Central memory CD4-positive, alpha-beta T cell (primary cell): ENCODE measurements around the gene HBA2.
"Not testable (repeated sequence)": the region's sequence is repeated elsewhere in the genome, so short reads cannot be mapped to it uniquely, and the experiment has no call there.

Source experiments
- DNase-seq: peaks from one replicate; pipeline ENCODE4 v3.0.0; 2022

Gene HBA2

DNA sequence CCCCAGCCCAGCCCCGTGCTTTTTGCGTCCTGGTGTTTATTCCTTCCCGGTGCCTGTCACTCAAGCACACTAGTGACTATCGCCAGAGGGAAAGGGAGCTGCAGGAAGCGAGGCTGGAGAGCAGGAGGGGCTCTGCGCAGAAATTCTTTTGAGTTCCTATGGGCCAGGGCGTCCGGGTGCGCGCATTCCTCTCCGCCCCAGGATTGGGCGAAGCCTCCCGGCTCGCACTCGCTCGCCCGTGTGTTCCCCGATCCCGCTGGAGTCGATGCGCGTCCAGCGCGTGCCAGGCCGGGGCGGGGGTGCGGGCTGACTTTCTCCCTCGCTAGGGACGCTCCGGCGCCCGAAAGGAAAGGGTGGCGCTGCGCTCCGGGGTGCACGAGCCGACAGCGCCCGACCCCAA, 3.3 kb downstream of the HBA2 start:
- not testable (repeated sequence) for DNase-seq

DNA sequence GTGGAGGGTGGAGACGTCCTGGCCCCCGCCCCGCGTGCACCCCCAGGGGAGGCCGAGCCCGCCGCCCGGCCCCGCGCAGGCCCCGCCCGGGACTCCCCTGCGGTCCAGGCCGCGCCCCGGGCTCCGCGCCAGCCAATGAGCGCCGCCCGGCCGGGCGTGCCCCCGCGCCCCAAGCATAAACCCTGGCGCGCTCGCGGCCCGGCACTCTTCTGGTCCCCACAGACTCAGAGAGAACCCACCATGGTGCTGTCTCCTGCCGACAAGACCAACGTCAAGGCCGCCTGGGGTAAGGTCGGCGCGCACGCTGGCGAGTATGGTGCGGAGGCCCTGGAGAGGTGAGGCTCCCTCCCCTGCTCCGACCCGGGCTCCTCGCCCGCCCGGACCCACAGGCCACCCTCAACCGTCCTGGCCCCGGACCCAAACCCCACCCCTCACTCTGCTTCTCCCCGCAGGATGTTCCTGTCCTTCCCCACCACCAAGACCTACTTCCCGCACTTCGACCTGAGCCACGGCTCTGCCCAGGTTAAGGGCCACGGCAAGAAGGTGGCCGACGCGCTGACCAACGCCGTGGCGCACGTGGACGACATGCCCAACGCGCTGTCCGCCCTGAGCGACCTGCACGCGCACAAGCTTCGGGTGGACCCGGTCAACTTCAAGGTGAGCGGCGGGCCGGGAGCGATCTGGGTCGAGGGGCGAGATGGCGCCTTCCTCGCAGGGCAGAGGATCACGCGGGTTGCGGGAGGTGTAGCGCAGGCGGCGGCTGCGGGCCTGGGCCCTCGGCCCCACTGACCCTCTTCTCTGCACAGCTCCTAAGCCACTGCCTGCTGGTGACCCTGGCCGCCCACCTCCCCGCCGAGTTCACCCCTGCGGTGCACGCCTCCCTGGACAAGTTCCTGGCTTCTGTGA, 4.1 kb downstream of the HBA2 start, which contains the start of gene HBA1:
Gene HBA1 (plus strand): TSS at position 204 of the 906 bp plus-strand sequence. CDS start 37 bp downstream, at position 241.
- not testable (repeated sequence) for DNase-seq

DNA sequence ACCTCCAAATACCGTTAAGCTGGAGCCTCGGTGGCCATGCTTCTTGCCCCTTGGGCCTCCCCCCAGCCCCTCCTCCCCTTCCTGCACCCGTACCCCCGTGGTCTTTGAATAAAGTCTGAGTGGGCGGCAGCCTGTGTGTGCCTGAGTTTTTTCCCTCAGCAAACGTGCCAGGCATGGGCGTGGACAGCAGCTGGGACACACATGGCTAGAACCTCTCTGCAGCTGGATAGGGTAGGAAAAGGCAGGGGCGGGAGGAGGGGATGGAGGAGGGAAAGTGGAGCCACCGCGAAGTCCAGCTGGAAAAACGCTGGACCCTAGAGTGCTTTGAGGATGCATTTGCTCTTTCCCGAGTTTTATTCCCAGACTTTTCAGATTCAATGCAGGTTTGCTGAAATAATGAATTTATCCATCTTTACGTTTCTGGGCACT, 4.7 kb downstream of the HBA2 start:
- DNase-seq: no peak

DNA sequence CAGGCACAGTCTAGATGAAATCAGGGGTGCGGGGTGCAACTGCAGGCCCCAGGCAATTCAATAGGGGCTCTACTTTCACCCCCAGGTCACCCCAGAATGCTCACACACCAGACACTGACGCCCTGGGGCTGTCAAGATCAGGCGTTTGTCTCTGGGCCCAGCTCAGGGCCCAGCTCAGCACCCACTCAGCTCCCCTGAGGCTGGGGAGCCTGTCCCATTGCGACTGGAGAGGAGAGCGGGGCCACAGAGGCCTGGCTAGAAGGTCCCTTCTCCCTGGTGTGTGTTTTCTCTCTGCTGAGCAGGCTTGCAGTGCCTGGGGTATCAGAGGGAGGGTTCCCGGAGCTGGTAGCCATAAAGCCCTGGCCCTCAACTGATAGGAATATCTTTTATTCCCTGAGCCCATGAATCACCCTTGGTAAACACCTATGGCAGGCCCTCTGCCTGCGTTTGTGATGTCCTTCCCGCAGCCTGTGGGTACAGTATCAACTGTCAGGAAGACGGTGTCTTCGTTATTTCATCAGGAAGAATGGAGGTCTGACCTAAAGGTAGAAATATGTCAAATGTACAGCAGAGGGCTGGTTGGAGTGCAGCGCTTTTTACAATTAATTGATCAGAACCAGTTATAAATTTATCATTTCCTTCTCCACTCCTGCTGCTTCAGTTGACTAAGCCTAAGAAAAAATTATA, 5.4 kb downstream of the HBA2 start:
- DNase-seq: no peak

DNA sequence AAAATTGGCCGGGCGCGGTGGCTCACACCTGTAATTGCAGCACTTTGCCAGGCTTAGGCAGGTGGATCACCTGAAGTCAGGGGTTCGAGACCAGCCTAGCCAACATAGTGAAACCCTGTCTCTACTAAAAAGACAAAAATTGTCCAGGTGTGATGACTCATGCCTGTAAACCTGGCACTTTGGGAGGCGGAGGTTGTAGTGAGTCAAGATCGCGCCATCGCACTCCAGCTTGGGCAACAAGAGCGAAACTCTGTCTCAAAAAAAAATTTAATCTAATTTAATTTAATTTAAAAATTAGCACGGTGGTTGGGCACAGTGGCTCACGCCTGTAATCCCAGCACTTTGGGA, 6.0 kb downstream of the HBA2 start:
- DNase-seq: no peak

DNA sequence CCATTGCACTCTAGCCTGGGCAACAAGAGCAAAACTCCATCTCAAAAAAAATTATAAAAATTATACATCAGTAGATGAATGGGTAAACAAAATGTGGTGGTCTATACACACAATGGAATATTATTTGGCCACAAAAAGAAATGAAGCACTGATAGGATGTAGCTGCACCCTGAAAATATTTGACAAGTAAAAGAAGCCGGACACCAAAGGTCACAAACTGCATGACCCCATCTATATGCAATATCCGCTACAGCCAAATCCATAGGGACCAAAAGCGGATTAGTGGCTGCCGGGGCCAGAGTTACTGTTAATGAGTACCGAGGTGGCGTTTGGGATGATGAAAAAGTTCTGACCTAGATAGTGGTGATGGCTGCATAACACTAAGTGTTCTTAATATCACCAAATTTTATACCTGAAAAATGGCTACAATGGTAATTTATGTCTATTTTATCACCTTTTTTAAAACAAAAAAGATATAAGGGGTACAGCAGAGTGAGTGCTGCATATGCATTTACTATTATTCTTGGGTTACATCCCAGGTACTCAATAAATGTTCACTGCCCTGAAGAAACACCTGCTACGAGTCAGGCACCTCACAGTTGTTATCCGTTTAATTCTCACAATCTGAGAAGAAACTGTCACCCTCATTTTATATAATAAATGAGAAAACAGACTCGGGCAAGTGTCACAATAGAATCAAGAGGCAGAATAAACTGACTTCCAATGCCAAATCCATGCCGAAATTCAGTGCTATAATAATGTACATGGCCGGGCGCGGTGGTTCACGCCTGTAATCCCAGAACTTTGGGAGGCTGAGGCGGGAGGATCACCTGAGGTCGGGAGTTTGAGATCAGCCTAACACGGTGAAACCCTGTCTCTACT, 6.8 kb downstream of the HBA2 start:
- no peak for DNase-seq

DNA sequence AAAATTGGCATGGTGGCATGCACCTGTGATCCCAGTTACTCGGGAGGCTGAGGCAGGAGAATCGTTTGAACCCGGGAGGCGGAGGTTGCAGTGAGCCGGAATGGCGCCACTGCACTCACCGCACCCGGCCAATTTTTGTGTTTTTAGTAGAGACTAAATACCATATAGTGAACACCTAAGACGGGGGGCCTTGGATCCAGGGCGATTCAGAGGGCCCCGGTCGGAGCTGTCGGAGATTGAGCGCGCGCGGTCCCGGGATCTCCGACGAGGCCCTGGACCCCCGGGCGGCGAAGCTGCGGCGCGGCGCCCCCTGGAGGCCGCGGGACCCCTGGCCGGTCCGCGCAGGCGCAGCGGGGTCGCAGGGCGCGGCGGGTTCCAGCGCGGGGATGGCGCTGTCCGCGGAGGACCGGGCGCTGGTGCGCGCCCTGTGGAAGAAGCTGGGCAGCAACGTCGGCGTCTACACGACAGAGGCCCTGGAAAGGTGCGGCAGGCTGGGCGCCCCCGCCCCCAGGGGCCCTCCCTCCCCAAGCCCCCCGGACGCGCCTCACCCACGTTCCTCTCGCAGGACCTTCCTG, 7.5 kb downstream of the HBA2 start, which contains the start of gene HBQ1:
Gene HBQ1 (plus strand): TSS at position 359 of the 575 bp plus-strand sequence. CDS start 28 bp downstream, at position 387.
- DNase-seq: no peak

DNA sequence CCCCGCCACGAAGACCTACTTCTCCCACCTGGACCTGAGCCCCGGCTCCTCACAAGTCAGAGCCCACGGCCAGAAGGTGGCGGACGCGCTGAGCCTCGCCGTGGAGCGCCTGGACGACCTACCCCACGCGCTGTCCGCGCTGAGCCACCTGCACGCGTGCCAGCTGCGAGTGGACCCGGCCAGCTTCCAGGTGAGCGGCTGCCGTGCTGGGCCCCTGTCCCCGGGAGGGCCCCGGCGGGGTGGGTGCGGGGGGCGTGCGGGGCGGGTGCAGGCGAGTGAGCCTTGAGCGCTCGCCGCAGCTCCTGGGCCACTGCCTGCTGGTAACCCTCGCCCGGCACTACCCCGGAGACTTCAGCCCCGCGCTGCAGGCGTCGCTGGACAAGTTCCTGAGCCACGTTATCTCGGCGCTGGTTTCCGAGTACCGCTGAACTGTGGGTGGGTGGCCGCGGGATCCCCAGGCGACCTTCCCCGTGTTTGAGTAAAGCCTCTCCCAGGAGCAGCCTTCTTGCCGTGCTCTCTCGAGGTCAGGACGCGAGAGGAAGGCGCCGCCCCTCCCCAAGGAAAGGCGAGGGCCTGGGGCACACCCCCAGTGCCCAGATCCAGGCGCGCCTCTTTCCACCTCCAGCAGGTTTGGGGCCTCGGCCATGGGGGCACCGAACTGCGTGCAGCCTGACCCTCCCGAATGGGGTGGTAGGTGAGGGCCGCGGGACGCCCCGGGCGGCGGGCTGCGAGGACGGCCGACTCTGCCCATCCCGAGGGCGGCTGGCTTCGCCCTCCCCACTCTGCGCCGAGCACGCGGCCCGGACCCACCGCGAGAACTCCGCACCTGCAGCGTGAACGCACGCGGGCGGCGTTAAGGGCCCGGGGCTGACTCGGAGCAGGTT, 8.2 kb downstream of the HBA2 start:
- DNase-seq: peak; percentile 76

DNA sequence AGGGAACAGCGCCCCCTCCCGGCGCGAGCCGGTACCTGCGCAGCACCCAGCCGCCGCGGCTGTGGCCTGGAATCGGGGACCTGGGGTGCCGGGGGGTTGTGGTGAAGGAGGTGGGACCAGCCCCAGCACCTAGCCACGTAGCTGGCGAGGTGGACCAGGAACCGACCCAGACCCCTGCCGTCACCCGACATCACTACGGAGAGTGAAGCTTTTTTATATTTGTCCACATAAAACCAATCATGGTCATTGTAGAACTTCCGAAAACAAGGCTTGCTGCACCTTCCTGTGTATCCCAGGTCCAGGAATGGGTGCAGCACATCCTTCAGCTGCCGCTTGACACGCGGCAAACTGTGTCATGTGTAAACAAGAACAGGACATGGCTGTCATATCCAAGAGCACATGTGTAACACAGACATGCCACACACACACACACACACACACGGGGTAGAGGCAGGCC, 8.9 kb downstream of the HBA2 start:
- no peak for DNase-seq

DNA sequence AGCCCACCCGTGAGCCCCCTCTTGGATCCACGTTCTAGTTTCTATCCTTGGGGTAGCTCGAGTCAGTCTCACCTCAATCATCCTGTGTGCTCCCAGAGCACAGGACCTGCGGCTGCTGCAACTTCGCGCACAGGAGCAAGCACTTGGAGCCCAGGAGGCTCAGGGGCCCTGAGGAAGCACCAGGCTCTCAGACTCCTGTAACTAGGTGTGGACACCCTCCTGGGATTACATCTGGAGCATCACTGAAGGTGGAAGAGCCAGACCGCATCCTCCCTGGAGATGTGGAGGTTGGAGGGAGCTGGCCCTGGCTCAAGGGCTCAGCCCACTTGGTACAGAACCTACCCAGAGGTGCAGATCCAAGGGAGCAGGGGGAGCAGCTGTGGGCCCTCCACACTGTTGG, 10.3 kb downstream of the HBA2 start:
- DNase-seq: no peak

DNA sequence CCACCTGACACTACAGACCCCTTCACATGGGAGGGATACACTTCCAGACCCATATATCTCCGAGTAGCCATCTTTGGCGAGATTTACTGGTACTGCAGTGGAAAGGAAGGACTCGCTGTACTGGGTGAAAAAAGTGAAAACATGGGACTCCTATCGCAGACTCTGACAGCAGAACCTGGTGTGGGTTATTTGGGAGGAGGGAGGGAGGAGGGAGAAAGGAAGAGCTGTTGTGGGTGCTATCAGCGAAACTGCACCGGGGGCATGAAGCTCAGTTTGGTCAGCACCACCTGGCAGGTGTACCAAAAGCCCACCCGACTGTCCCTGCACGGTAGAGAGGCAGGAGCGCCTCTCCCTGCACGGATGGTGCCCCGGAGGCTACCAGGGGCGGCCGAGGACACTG, 12.5 kb downstream of the HBA2 start:
- no peak for DNase-seq

DNA sequence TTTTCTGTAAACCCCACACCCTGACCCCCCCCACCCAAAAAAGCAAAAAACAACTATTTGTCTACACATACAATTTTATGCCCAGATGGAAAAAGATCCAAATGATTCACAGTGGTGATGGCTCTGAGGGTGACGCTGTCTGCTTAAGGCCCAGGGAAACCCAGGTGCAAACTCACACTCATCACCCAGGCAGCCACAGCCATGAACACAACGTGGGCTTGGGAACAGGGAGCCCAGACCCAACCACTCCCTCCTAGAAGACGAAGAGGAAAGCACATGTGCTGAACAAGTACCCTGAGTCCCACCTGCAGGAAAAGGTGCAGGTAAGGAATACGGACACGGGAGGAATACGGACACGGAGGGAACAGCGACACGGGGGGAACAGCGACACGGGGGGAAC, 13.0 kb downstream of the HBA2 start:
- DNase-seq: no peak

DNA sequence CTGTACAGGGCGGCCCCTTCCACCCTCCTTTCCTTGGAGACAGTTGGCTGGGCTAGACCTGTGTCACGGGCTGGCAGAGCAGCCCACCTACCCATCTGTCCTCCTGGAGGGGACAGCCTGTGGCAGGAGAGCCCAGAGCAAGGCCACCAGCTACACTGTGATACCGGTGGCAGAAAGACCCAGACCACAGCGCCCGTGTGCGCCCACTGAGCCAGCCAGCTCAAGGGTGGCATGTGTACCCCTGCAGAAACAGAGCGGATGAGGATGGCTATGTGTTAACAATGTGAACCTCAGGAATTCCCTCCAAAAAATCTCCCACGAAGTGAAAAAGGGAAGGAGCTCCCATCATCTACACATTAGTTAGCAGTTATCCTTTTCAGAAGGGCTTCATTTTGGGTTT, 14.7 kb downstream of the HBA2 start:
- DNase-seq: no peak

DNA sequence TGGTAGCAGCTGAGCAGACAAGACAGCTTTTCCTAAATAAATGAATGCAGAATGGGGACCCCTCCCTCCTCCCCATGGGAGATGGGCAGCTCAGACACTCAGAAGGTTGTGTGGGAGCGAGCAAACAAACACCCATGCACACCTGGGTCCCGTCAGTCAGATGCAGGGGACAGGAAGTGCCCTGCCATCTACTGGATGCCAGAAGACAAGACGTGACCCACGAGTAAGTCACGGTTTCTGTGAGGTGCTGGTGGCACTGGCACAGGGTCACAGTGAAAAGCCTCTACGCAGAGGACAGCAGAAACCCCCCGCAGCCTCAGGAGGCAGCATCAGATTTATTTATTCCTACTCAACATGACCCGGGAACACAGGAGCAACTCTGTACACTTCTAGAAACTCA, 16.0 kb downstream of the HBA2 start:
- no peak for DNase-seq

DNA sequence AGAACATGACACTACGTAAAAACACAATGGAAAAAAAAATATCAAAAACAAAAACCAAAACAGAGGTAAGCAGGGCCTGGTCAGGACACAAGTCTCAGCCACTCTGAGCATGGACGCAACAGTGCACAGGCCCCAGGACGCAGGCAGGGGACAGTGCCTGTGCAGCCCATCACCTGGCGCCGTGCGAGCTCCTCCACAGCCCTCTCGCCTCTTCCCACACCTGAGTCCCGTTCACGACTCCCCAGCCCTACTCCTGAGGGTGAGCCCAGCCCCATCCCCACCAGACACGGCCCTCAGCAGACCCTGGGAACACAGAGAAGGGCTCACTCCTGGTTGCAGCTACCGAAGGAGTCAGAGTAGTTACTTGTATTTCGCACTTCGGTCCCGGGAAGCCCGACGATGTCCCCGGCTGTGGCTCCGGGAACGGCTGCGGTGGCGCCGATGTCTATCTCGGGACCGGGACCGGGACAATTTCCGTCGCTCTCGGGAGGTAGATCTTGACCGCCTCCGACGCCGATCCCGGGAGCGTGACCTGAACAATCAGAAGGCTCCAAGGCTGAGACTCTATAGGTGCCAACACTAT, 17.0 kb downstream of the HBA2 start:
- DNase-seq: no peak

DNA sequence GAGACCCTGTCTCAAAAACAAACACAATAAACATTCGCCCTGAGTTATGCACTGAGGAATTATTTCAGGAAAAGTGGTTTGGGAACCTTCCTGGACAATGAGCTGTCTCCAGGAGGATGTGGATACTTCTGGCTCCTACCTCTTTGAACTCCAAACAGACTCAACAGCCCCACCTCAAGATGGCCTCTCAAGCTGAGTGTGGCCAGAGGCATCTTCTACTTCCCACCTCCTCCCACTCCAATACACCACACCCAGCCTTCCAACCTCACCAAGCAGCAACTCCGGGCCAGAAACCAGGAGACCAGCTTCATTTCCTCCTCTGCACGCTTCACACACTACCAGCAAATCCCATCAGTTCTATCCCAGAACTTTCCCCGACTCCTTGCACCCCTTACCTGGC, 19.2 kb downstream of the HBA2 start:
- no peak for DNase-seq

DNA sequence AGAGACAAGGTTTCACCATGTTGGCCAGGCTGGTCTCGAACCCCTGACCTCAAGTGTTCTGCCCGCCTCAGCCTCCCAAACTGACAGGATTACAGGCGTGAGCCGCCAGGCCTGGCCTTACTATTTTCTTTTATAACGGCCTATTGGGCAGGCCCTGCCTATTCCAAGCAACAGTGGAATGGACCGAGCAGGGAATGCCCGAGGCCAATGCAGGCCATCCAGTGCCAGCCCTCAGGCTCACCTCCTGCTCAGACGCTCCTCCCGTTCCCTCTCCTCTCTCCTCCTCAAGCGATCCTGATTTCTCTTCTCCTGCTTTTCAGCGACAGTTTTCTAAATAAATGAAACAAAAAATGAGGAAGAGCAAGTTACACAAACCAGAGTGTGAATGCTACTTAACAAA, 20.0 kb downstream of the HBA2 start:
- DNase-seq: no peak

DNA sequence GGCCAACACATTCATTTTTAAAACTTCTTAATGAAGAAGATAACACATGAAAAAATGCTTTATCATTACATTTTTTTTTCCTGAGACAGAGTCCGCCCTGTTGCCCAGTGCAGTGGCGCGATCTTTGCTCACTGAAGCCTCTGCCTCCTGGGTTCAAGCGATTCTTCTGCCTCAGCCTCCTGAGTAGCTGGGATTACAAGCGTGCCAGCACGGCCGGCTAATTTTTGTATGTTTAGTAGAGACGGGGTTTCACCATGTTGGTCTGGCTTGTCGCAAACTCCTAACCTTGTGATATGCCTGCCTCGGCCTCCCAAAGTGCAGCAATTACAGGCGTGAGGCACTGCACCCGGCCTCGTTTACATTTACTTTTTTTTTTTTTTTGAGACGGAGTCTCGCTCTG, 20.8 kb downstream of the HBA2 start:
- no peak for DNase-seq

DNA sequence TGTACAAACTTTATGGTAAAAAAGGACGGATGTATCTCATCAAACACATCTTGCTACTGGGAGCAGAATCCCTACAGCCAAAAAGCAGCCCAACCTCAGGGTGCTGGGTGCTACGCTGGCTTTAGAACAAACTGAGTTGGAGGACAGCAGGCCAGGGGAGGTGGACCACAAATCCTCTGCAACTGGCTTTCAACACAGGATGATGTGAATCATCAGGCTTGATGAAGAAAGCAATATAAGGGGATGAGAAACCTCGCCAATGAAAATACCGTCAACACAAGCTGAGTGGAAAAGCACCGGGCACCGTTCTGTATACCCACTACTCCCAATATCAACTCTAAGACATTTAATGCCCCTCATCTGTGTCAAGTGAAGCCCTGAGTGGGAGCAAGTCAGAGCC, 21.8 kb downstream of the HBA2 start:
- DNase-seq: no peak

DNA sequence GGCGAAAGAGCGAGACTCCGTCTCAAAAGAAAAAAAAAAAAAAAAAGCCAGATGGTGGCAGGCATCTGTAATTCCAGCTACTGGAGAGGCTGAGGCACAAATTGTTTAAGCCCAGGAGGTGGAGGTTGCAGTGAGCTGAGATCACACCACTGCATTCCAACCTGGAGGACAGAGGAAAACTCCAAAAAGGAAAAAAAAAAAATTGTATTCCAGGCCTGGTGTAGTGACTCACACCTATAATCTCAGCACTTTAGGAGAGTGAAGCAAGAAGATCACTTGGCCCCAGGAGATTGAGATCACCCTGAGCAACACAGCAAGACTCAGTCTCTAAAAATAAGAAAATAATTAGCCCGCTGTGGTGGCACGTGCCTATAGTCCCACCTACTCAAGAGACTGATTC, 27.7 kb downstream of the HBA2 start:
- no peak for DNase-seq

DNA sequence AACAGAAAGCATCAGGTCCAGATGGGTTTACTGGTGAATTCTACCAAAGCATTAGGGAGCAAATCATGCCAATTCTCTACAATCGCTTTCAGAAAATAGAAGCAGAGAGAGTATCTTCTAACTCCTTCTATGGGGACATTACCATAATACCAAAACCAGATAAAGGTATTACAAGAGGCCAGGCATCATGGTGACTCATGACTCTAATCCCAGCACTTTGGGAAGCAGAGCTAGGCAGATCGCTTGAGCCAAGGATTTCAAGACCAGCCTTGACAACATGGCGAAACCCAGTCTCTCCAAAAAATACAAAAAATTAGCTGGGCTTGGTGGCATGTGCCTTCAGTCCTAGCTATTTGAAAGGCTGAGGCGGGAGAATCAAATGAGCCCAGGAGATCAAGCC, 30.6 kb downstream of the HBA2 start:
- DNase-seq: no peak
